ENCODE data around the gene ICAM5.
A peak's percentile ranks its signal among the peaks of the same experiment; 100 is the strongest.

Gene ICAM5

DNA sequence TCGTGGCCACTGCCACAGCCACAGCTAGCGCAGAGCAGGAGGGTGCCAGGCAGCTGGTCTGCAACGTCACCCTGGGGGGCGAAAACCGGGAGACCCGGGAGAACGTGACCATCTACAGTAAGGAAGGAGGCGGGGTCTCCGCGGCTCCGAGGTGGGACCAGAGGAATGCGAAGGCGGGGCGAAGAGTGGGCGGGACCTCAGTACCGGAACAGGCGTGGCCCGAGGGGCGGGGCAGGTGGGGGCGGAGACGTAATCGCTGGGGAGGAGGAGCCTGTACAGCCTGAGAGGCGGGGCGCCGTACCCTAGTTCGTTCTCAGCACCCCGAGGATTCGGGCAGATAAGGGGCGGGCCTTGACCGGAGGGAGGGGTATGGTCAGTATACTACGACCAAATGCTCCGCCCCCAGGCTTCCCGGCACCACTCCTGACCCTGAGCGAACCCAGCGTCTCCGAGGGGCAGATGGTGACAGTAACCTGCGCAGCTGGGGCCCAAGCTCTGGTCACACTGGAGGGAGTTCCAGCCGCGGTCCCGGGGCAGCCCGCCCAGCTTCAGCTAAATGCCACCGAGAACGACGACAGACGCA is 2.5 kb downstream of the ICAM5 start:
- DNase-seq: peak; percentile 55 to 56

DNA sequence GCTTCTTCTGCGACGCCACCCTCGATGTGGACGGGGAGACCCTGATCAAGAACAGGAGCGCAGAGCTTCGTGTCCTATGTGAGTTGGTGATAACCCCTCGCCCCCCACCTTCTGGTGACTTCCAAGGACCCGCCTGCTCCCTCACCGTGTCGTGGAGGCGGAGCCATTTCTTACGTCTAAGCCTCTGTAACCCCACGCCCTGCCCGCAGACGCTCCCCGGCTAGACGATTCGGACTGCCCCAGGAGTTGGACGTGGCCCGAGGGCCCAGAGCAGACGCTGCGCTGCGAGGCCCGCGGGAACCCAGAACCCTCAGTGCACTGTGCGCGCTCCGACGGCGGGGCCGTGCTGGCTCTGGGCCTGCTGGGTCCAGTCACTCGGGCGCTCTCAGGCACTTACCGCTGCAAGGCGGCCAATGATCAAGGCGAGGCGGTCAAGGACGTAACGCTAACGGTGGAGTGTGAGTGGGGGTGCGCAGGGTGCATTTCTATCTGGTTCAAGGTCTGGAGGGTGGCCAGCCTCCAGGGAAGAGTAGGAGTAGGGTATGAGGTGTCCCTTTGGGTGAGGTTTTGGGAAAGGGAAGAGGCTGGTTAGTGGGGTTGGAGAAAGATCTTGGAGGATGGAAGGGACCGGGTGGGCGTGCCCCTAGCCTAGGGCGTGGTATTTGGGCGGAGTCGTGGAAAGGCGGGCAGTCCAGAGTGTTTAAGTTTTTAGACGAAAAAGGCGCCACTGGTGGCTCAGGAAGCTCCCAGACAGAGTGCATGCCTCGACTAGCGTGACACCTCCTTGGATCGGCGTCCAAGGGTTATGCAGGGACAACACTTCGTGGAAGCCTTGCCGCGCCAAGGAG is 3.3 kb downstream of the ICAM5 start:
- no peak for DNase-seq

DNA sequence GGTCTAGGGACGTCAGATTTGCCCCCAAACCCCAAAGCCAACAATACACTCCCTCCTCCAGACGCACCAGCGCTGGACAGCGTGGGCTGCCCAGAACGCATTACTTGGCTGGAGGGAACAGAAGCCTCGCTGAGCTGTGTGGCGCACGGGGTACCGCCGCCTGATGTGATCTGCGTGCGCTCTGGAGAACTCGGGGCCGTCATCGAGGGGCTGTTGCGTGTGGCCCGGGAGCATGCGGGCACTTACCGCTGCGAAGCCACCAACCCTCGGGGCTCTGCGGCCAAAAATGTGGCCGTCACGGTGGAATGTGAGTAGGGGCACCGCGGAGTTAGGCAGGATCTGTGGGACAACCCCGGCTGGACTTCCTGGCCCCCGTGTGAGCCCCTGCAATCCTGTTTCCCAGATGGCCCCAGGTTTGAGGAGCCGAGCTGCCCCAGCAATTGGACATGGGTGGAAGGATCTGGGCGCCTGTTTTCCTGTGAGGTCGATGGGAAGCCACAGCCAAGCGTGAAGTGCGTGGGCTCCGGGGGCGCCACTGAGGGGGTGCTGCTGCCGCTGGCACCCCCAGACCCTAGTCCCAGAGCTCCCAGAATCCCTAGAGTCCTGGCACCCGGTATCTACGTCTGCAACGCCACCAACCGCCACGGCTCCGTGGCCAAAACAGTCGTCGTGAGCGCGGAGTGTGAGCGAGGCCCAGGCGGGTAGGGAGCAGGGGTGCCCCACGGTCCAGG is 4.0 kb downstream of the ICAM5 start:
- no peak for DNase-seq

DNA sequence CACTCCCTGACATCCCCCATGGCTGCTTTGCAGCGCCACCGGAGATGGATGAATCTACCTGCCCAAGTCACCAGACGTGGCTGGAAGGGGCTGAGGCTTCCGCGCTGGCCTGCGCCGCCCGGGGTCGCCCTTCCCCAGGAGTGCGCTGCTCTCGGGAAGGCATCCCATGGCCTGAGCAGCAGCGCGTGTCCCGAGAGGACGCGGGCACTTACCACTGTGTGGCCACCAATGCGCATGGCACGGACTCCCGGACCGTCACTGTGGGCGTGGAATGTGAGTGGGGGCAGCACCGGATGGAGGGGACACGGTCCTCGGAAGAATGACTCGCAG is 4.6 kb downstream of the ICAM5 start:
- no peak for DNase-seq

DNA sequence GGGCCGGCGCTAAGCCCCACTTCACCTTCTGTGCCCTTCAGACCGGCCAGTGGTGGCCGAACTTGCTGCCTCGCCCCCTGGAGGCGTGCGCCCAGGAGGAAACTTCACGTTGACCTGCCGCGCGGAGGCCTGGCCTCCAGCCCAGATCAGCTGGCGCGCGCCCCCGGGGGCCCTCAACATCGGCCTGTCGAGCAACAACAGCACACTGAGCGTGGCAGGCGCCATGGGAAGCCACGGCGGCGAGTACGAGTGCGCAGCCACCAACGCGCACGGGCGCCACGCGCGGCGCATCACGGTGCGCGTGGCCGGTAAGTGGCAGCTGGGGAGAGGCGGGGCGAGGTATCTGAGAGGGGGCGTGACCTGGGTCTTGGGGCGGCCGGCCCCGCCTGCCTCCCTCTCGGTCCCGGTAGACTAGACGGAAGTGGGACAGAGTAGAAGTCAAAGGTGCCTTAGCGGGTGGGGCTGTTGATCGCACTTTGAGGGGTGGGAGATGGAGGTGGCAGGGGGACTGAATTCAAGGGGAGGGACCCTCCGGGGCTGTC is 5.6 kb downstream of the ICAM5 start:
- peak; percentile 63 to 67 for DNase-seq

DNA sequence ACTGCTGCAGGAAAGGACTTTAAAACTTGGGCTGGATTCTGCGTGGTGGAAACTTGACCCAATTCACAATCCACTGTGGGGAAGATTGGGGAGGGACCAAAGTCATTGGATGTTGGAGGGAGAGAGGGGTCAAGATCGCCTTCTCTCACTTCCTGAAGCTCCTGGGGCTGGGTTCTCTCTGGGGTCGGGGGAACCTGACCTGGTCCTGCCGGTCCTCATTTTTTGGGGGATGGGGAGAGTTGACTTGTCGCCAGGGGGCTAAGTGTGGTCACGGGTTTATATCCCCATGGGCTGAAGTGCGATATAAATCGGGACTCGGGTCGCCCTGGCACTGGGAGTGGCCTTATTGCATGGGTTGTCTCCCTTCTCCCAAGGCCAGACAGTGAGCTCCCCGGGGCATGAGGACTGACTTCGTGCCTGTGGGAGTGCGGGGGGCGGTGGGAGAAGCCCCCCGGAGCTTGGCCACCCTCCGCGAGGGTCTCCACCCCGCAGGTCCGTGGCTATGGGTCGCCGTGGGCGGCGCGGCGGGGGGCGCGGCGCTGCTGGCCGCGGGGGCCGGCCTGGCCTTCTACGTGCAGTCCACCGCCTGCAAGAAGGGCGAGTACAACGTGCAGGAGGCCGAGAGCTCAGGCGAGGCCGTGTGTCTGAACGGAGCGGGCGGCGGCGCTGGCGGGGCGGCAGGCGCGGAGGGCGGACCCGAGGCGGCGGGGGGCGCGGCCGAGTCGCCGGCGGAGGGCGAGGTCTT is 6.3 kb downstream of the ICAM5 start:
- DNase-seq: no peak

DNA sequence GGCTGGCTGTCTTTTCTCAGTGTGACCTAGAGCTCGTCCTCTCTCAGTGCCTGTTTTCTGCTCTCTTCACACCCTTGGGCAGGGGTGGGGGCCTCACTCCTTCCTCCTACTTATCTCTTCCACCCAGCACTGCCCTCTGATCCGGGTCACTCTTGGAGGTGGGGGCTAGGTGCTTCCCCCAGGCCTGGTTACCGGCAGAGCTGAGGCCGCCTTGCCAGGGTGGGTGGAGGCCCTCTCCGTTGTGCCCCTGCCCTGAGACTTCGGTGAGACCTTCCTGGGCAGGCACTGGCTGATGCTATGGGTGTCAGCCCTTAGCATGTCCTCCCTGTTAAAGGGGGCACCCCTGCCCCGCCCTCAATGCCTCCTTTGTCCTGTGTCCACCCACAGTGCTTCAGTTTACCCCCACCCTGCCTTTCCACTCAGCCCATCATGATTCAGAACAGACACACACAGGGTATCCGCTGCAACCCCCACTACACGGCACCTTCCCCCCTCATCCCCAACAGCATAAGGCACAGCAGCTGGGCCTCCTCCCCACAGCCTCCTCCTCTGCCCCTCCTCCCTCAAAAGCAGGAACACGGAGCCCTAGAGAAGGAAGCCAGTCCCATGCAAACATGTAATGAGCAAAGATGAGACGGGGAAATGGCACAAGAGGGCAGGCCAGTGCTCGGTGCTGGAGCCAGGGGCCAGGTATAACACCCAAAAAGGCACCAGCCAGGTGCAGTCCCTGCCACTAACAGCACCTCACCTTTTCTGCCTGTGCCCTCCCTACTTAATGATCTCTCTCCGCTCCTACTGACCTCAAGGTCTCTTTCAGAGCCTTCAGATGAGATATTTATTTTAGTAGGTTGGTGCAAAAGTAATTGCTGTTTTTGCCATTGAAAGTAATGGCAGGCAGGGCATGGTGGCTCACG is 10.1 kb downstream of the ICAM5 start:
- no peak for DNase-seq

DNA sequence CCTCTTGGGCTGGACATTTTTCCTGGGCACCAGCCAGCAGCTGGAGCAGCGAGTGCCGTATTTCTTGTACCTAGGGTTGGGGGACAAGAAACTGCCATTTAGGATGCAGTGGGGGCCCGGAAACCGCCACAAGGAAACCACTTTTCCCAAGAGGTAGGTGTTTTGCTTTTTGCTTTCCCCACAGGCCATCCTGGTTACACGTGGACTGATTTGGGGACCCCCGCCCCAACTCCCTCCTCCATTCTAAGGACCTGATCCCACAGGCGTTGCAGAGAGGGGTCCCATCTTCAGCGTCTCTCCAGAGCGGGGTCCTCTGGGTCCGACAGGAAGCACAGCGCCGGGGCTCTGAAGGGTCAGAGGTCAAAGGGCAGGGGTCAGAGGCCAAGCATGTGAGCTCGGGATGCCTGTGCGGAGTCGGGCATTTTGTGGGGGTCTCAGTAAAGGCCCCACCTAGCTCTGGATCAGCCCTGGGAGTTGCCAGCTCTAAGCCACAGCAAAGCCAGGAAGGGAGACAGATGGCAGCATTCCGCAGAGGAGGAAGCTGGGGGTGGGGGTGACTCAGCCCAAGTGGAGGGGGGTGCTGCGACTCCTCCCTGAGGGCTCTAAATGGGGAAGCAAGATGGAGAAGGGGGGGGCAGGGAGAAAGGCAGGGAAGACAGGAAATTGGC is 15.5 kb downstream of the ICAM5 start:
- no peak for DNase-seq

DNA sequence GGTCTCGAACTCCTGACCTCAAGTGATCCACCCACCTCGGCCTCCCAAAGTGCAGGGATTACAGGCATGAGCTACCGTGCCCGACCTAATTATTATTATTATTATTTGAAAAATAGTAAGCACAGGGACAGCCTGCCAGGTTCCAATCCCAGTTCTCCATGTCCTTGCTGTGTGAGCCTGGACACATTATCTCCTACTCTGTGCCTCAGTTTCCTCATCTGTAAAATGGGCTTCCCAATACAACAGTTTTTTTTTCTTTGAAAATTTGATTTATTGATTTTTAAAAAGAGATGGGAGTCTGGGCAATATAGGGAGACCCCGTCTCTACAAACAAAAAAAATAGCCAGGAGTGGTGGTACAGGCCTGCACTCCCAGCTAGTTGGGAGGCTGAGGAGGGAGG is 16.6 kb downstream of the ICAM5 start:
- no peak for DNase-seq

DNA sequence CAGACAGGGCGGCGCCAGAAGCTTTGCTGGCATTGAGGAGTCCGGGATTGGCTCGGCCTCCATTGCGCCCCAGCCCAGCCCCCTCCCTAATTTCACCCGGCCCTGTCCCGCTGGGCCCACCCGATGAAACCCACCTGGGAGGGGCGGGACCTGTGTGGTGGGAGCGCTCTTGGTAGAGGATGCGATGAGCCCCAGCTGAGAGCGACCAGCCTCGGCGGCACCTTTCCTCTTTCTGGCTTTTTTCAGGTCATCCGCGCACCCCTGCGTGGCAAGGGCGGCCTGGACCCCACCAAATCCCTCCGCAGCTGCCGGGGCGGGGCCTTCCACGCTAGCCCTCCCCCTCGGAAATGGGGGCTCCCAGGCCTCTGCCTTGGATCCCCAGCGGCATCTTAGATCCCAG is 19.7 kb downstream of the ICAM5 start, which contains the start of gene ZGLP1:
Gene ZGLP1, minus strand, starts transcription at position 393 of the 400 bp plus-strand sequence.
- DNase-seq: no peak

DNA sequence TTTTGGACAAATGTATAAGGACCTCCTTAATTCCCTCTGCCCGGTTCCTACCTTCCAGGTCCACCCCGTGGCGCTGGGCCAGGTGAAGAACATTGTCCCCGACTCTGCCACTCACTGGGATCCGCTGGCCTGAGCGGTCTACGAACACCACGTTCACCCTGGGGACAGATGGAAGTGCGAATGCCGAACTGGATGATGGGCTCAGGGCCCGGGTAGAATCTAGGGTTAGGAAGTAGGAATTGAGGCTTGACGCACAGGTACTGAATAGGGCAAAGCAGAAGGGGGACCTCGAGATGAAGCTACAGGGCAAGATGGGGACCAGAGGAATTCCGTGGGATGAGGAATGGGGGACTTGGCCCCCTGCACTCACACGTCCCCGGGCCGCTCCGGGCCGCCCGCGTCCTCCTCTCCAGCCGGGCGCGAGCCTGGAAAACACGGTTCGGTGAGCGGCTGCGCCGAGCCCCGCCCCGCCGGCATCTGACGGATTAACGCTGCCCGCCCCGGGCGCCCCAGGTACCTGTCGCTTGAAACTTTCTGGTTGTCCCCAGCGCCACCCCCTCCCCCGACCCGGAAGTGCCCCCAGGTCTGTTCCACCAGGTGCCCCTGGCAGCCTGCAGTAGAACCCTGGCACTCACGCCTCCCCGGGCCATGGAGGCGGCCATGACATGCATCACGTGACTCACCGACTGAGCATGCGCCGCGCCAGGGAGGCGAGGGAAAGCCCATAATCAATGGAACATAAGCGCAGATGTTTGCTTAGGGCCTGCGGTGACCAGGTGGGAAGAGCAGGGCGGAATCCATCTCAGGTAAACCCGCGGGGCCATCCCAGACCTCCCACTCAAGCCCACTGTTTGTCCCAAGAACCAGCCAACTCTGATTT is 25.8 kb downstream of the ICAM5 start, which contains the start of gene FDX2:
Gene FDX2, minus strand, starts transcription at position 681 of the 880 bp plus-strand sequence. Its CDS starts 19 bp downstream, at position 662.
- peak; percentile 94 for DNase-seq

DNA sequence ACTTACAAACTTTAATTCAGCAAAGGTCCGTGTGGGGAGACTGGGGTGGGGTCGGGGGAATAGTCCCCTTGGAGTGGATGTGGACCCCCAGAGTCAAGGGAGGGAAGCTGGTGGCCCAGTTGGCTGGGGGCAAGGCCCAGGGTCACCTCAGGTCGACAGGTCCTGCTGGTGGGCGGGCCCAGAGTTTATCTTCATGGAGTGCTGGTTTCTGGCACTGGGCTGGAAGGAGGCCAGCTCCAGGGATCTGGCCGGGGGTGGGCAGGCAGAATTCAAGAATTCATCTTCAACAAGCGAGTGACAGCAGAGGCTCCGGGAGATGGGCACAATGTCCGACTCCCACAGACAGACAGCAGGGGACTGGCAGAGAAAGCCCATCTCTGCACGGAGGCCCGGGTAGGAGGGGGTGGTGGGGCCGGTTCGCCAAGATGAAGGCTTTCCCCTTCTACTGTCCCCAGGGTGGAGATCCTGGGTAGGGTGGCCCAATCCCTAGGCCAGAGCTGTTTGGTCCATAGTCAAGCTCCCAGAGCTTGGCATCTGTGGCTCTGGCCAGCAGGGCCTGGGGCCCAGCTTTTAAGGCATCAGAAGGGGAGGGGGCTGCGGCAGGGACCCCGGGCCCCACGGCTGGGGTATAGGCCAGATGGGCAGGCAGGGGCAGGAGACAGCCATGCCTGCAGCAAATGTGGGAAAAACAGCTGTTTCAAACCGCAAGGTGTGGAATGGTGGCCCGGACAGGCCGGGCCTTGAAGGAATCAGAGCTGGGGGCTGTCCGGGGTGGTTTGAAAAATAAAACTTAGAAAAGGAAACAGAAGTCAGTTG is 26.7 kb downstream of the ICAM5 start:
- DNase-seq: no peak

DNA sequence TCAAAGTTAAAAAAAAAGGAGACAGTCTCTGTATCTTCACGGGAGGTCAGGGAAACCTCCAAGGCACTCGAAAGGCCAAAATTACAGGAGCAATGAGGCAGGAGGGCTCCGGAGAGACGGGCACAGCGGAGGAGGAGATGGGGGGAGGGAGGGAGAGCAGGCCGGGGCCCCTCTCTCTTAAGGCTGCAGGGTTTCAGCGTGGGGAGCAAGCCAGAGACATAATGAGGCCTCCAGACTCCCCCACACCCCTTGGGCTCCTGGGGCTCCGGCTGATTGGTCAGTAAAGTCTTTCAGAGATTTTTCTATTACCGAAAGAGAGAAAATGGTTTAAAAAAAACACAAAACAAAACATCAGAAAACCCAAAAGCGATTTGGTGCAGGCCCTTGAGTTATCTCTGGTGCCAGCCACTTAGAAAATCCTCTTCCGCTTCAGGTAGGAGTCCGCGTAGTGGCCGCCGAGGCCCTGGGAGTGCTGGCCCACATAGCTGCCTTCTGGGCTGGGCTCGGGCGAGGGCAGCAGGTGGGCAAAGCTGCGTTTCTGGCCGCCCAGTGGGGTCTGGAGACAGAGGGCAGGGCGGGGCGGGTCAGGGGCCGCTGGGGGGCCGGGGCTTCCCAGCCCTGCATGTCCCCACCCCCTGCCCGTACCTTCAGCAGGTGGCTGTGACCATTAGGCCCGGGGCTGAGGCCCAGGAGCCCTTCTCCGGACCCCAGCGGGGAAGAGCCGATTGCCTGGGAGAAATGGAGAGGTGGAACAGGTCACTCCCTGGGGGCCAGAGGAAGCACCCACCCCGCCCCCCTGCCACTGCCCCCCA is 27.5 kb downstream of the ICAM5 start:
- no peak for DNase-seq

DNA sequence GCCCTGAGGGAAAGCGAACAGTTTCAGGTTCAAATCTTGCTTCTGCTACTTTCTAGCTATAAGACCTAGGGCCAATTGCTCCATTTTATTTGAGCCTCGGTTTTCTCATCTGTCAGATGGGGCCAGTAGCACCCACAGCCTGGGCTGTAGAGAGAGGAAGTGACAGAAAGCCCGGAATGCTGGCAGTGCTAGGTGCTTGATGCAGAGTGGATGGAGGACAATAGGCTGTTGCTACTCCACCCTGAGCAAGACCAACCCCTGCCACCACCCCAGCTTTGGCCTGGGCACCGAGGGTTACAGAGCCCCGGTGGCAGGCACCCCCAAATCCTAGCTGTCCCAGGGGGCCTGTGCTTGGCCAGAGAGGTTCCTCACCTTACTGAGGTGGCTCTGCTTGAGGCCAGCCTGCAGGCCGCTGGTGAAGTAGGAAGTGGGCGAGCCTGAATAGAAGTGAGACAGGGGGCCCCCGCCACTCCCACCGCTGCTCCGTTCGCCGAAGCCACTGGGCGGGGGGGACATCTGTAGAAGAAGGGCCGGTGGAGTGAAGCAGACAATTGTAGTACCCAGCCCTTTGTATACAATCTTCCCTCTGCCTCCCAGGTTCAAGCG is 28.2 kb downstream of the ICAM5 start:
- no peak for DNase-seq

DNA sequence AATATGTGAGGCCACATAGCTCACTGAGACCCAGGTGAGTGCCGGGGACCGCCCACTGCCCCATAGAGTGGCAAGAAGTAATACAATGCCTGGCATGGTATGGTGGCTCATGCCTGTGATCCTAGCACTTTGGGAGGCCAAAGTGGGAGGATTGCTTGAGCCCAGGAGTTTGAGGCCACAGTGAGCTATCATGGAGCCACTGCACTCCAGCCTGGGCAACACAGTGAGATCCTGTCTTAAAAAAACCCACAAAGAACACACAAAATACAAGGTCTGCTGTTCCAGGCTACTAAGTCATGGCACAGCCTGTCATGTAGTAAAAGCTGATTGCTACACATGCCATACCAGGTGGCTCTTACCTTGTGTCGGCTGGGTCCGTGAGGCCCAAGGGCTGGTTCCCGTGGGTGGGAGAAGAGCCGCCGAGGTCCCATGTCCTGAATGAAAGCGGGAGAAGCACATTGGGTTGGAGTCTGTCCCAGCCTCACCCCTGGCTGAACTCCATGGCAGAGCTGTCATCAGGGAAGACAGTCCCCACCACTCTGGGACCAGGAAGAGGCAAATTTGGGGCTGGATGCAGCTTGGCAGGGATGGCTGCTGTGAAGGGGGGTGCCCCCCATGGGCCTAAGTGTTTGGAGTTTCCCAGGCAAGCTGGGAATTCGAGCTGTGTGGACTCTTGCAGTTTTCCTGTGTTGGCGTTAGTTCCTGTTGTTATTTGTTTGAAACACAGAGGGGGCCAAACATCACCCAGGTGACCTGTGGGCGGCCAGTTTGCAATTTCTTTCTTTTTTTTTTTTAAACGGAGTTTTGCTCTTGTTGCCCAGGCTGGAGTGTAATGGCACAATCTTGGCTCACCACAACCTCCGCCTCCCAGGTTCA is 29.3 kb downstream of the ICAM5 start:
- no peak for DNase-seq

DNA sequence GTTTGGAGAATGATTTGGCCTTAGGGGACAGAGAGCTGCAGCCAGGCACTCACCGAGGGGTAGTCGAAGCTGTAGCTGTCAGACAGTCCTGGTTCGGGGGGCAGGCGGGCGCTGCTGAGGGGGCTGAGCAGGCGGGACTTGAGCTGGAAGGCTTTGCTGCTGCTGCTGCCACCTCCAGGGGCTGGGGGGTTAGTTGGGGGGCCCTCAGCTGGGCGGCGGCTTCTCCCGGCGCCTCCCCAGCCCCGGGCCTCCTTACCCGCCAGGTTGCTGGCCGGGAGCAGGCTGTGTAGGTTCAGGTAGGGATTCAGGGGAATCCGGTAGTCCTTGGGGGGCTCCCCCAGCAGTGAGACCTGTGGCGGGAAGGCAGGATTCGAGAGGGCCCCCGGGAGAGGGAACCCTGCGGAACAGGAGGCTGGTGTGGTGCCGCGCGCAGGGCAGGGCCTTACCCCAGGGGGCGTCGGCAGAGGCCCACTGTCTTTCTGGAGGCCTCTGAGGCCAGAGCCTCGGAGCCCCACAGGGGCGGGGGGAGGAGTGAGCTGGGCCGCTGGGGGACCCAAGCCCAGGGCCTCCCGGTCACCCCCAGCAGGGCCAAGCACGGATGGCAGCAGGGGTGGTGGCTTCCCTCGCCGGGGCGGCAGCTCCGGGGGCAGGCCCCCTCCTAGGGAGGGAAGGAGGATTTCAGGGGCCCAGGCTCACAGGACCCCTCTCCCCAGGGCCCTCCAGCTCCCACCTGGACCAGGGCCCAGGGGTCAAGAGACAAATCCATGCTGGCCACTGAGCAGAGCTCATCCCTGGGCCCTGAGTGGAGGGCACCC is 31.1 kb downstream of the ICAM5 start:
- no peak for DNase-seq
